Mesendoderm (in vitro differentiated cells): ENCODE measurements around the gene ZCCHC14. TPM values are rescaled to one million over a fixed set of nuclear protein-coding genes. Genes with fewer than 3 reads are reported as not detected.

Experiments used
- DNase-seq: peaks from one replicate; pipeline ENCODE4 v3.0.0; 2013
- H2AK5ac ChIP-seq: 2 replicates; pipeline ENCODE4 v1.6.1; 2013; ENCODE audit warnings: low read length, inconsistent platforms
- H2BK120ac ChIP-seq: 2 replicates; pipeline ENCODE4 v1.6.1; 2013; ENCODE audit warnings: low read depth, mild to moderate bottlenecking, low read length, moderate library complexity, mixed read lengths
- H2BK15ac ChIP-seq: replicated peaks from 2 replicates; pipeline ENCODE4 v1.6.1; 2013; ENCODE audit warnings: low read depth, mild to moderate bottlenecking, moderate library complexity
- H2BK5ac ChIP-seq: 2 replicates; pipeline ENCODE4 v1.6.1; 2013; ENCODE audit warnings: low read length, inconsistent platforms
- H3K18ac ChIP-seq: 2 replicates; pipeline ENCODE4 v1.6.1; 2013; ENCODE audit warnings: mild to moderate bottlenecking, low read length, mixed read lengths
- H3K23ac ChIP-seq: one replicate; pipeline ENCODE4 v1.6.1; 2013; ENCODE audit warnings: low read length
- H3K27ac ChIP-seq: 2 replicates; pipeline ENCODE4 v1.5.1; 2013; ENCODE audit warnings: low read depth, mild to moderate bottlenecking, inconsistent platforms, low read length, moderate library complexity
- H3K27me3 ChIP-seq: 2 replicates; pipeline ENCODE4 v1.6.1; 2013; ENCODE audit warnings: low read length, control low read depth, mild to moderate bottlenecking, inconsistent platforms; ENCODE audit not compliant: insufficient read depth, poor library complexity
- H3K36me3 ChIP-seq: 2 replicates; pipeline ENCODE4 v1.6.1; 2013; ENCODE audit warnings: low read length, inconsistent platforms; ENCODE audit not compliant: control insufficient read depth, insufficient read depth
- H3K4ac ChIP-seq: one replicate; pipeline ENCODE4 v1.6.1; 2013; ENCODE audit warnings: low read depth, mild to moderate bottlenecking, low read length, moderate library complexity
- H3K4me1 ChIP-seq: 2 replicates; pipeline ENCODE4 v1.6.1; 2013; ENCODE audit warnings: low read depth, low read length, inconsistent platforms; ENCODE audit not compliant: control insufficient read depth
- H3K4me2 ChIP-seq: 2 replicates; pipeline ENCODE4 v1.6.1; 2013; ENCODE audit warnings: low read length
- H3K4me3 ChIP-seq: 2 replicates; pipeline ENCODE4 v1.5.1; 2013; ENCODE audit warnings: mild to moderate bottlenecking, low read length
- H3K56ac ChIP-seq: one replicate; pipeline ENCODE4 v1.6.1; 2013; ENCODE audit warnings: low read length
- H3K79me1 ChIP-seq: 2 replicates; pipeline ENCODE4 v1.6.1; 2013; ENCODE audit warnings: low read length, inconsistent platforms
- H3K79me2 ChIP-seq: 2 replicates; pipeline ENCODE4 v1.6.1; 2013; ENCODE audit warnings: mild to moderate bottlenecking, low read length; ENCODE audit not compliant: control insufficient read depth, insufficient read depth
- H3K9ac ChIP-seq: 2 replicates; pipeline ENCODE4 v1.6.1; 2013; ENCODE audit warnings: low read length, inconsistent platforms
- H4K5ac ChIP-seq: one replicate; pipeline ENCODE4 v1.6.1; 2013; ENCODE audit warnings: low read length
- H4K8ac ChIP-seq: one replicate; pipeline ENCODE4 v1.6.1; 2013; ENCODE audit warnings: low read depth, mild to moderate bottlenecking, control low read depth, low read length, moderate library complexity
- WGBS: extraction: QIAGEN DNeasy Blood & Tissue Kit; methylation state at CpG from one replicate; pipeline ENCODE4 v1.1.7; 2013; ENCODE audit warnings: low lambda C conversion rate, missing lambda C conversion rate; ENCODE audit not compliant: insufficient coverage; ENCODE audit errors: extremely low coverage; 5-methylcytosine and 5-hydroxymethylcytosine counted together
- polyA plus RNA-seq, 2 experiments: library from polyadenylated mRNA; stranded (reverse); fragments of 200-250 nt; gene quantifications; one replicate each; pipeline ENCODE4 v1.2.3, GENCODE V29; 2013

The ZCCHC14 gene
- 13.4 TPM for polyA plus RNA-seq (2013, experiment 1 of 2)
- 13.1 TPM for polyA plus RNA-seq (2013, experiment 2 of 2)

- Histone ChIP-seq H3K27me3 (no peaks in the 10 kb centered on the region), H3K79me1 (no peaks in the 10 kb centered on the region), H3K23ac (no peak within 1 kb of the TSS), H3K4me1 (no peaks in the 10 kb centered on the region), H3K18ac (peak within 1 kb of the TSS; percentile 25), H2BK120ac (no peak within 1 kb of the TSS), H3K4ac (no peak within 1 kb of the TSS), H4K8ac (no peak within 1 kb of the TSS), H3K4me3 (peak within 1 kb of the TSS; percentile 48), H3K4me2 (peak within 1 kb of the TSS; percentile 49), H3K27ac (peak within 1 kb of the TSS; percentile 66), H2BK5ac (no peak within 1 kb of the TSS), H3K79me2 (peaks cover 17% of the 10 kb centered on the region), H3K9ac (peak within 1 kb of the TSS; percentile 69), H2BK15ac (no peak within 1 kb of the TSS), H3K56ac (peak within 1 kb of the TSS; percentile 80), H2AK5ac (no peak within 1 kb of the TSS), H4K5ac (no peak within 1 kb of the TSS), H3K36me3 (no peaks in the 10 kb centered on the region)
- no CpG with 5 or more reads among the region's 119 CpGs for WGBS
- DNase-seq: peak; percentile 99
These were observed at the start of gene ZCCHC14 for GRCh38 chr16:87492721-87493607. Gene ZCCHC14 (minus strand): TSS chr16:87493024. CDS start chr16:87492238, 786 bp downstream.

GRCh38 chr16:87541872-87542234 is 49.0 kb upstream of the ZCCHC14 start:
- Histone ChIP-seq H3K79me2 (no peaks in the 10 kb centered on the region), H3K56ac (no peak overlapping the region), H3K27ac (no peak overlapping the region), H2BK120ac (no peak overlapping the region), H3K79me1 (no peaks in the 10 kb centered on the region), H3K9ac (no peak overlapping the region), H2AK5ac (no peak overlapping the region), H3K18ac (no peak overlapping the region), H3K27me3 (no peaks in the 10 kb centered on the region), H3K36me3 (no peaks in the 10 kb centered on the region), H4K8ac (no peak overlapping the region), H2BK5ac (no peak overlapping the region), H3K4me2 (no peak overlapping the region), H4K5ac (no peak overlapping the region), H3K4me1 (no peaks in the 10 kb centered on the region), H2BK15ac (no peak overlapping the region), H3K4me3 (no peak overlapping the region), H3K4ac (no peak overlapping the region), H3K23ac (no peak overlapping the region)
- no CpG with 5 or more reads among the region's 11 CpGs for WGBS
- DNase-seq: no peak

- Histone ChIP-seq H3K36me3 (no peaks in the 10 kb centered on the region), H3K56ac (no peak overlapping the region), H3K27me3 (no peaks in the 10 kb centered on the region), H3K27ac (no peak overlapping the region), H2BK15ac (no peak overlapping the region), H3K79me2 (no peaks in the 10 kb centered on the region), H3K23ac (no peak overlapping the region), H2BK5ac (no peak overlapping the region), H4K8ac (no peak overlapping the region), H3K4me3 (no peak overlapping the region), H2BK120ac (no peak overlapping the region), H3K4me1 (no peaks in the 10 kb centered on the region), H3K18ac (no peak overlapping the region), H4K5ac (no peak overlapping the region), H3K4ac (no peak overlapping the region), H2AK5ac (no peak overlapping the region), H3K9ac (no peak overlapping the region), H3K4me2 (no peak overlapping the region), H3K79me1 (no peaks in the 10 kb centered on the region)
- no CpG with 5 or more reads among the region's 31 CpGs for WGBS
- no peak for DNase-seq
These were observed 48.5 kb upstream of the ZCCHC14 start for GRCh38 chr16:87541147-87541871.

- Histone ChIP-seq H3K36me3 (no peaks in the 10 kb centered on the region), H3K18ac (no peak overlapping the region), H3K27ac (no peak overlapping the region), H3K4me1 (no peaks in the 10 kb centered on the region), H3K79me1 (no peaks in the 10 kb centered on the region), H3K79me2 (no peaks in the 10 kb centered on the region), H4K5ac (no peak overlapping the region), H3K4me3 (no peak overlapping the region), H3K4ac (no peak overlapping the region), H3K9ac (no peak overlapping the region), H2BK120ac (no peak overlapping the region), H3K4me2 (no peak overlapping the region), H3K56ac (no peak overlapping the region), H2AK5ac (no peak overlapping the region), H2BK5ac (no peak overlapping the region), H3K27me3 (no peaks in the 10 kb centered on the region), H4K8ac (no peak overlapping the region), H2BK15ac (no peak overlapping the region), H3K23ac (no peak overlapping the region)
- no peak for DNase-seq
- no CpG with 5 or more reads among the region's 6 CpGs for WGBS
These were observed 48.0 kb upstream of the ZCCHC14 start for GRCh38 chr16:87540897-87541146.

- no peak overlapping the region for H2BK15ac ChIP-seq
- H2BK120ac ChIP-seq: no peak overlapping the region
- WGBS: no CpG with 5 or more reads among the region's 20 CpGs
- H3K4me1 ChIP-seq: no peaks in the 10 kb centered on the region
- DNase-seq: no peak
- no peaks in the 10 kb centered on the region for H3K79me2 ChIP-seq
- H3K79me1 ChIP-seq: no peaks in the 10 kb centered on the region
- H3K27ac ChIP-seq: no peak overlapping the region
- H4K5ac ChIP-seq: no peak overlapping the region
- H3K18ac ChIP-seq: no peak overlapping the region
- no peak overlapping the region for H3K9ac ChIP-seq
- H3K4ac ChIP-seq: no peak overlapping the region
- no peak overlapping the region for H3K4me2 ChIP-seq
- peak overlapping the region; percentile 10 for H3K56ac ChIP-seq
- no peaks in the 10 kb centered on the region for H3K27me3 ChIP-seq
- no peak overlapping the region for H3K4me3 ChIP-seq
- no peak overlapping the region for H2AK5ac ChIP-seq
- H3K36me3 ChIP-seq: no peaks in the 10 kb centered on the region
- H4K8ac ChIP-seq: no peak overlapping the region
- no peak overlapping the region for H3K23ac ChIP-seq
- no peak overlapping the region for H2BK5ac ChIP-seq
These were observed 47.5 kb upstream of the ZCCHC14 start for GRCh38 chr16:87540072-87540896.
